HepG2 (cell line): Measurements from ENCODE around the gene BOD1. TPM values are rescaled to one million over a fixed set of nuclear protein-coding genes. Genes with fewer than 3 reads are reported as not detected.
A peak's percentile ranks its signal among the peaks of the same experiment; 100 is the strongest.

Source experiments
- ATF7-NPFF ChIP-seq: sonication (generic); formaldehyde crosslinking; IDR thresholded peaks from 2 replicates; pipeline ENCODE4 v1.8.1; 2023; ENCODE audit warnings: mild to moderate bottlenecking, low read depth, missing genetic modification reagents, moderate library complexity
- FOSL2 ChIP-seq: sonication (generic); formaldehyde crosslinking; IDR thresholded peaks from 2 replicates; pipeline ENCODE4 v1.4.0; 2020; ENCODE audit warnings: missing genetic modification reagents
- FOXK2 ChIP-seq: fragments of 450-650 bp; IDR thresholded peaks from 2 replicates; pipeline ENCODE4 v1.6.1; 2016
- HCFC1 ChIP-seq: fragments of 150-350 bp; IDR thresholded peaks from 2 replicates; pipeline ENCODE4 v1.6.1; 2014; ENCODE audit warnings: low read depth, low read length
- HNF4A ChIP-seq: sonication (generic); formaldehyde crosslinking; IDR thresholded peaks from 2 replicates; pipeline ENCODE4 v1.4.0; 2020; ENCODE audit warnings: missing genetic modification reagents
- HNRNPH1 ChIP-seq: fragments of 200-400 bp; formaldehyde crosslinking; optimal IDR thresholded peaks from 2 replicates; pipeline ENCODE3; 2017; ENCODE audit warnings: mild to moderate bottlenecking, low read depth, low read length
- MEIS1 ChIP-seq: sonication (generic); formaldehyde crosslinking; IDR thresholded peaks from 2 replicates; pipeline ENCODE4 v1.9.0; 2021; ENCODE audit warnings: mild to moderate bottlenecking, missing genetic modification reagents, moderate library complexity, borderline replicate concordance
- MTF1 ChIP-seq: sonication (generic); formaldehyde crosslinking; IDR thresholded peaks from 2 replicates; pipeline ENCODE4 v1.5.0; 2020; ENCODE audit warnings: missing genetic modification reagents
- NR2F2 ChIP-seq: IDR thresholded peaks from 2 replicates; pipeline ENCODE4 v1.6.1; 2012; ENCODE audit warnings: low read depth, inconsistent platforms, borderline replicate concordance
- RXRB ChIP-seq: IDR thresholded peaks from 2 replicates; pipeline ENCODE4 v1.6.1; 2016; ENCODE audit warnings: borderline replicate concordance, missing genetic modification reagents, missing compliant biosample characterization
- SRSF1 ChIP-seq: fragments of 200-400 bp; formaldehyde crosslinking; optimal IDR thresholded peaks from 2 replicates; pipeline ENCODE3; 2017; ENCODE audit warnings: mild to moderate bottlenecking, low read depth, low read length, moderate library complexity
- TCF12 ChIP-seq, 2 experiments: fragments of 450-650 bp in 1 of 2; sonication (generic) in 1 of 2; formaldehyde crosslinking in 1 of 2; IDR thresholded peaks; 2 replicates each; pipeline versions ENCODE4 v1.6.1 to v1.8.0; 2017 to 2022; ENCODE audit warnings: antibody characterized with exemption in 1 of 2, mild to moderate bottlenecking in 1 of 2, missing genetic modification reagents in 1 of 2, moderate library complexity in 1 of 2
- U2AF2 ChIP-seq: fragments of 200-400 bp; formaldehyde crosslinking; IDR thresholded peaks from 2 replicates; pipeline ENCODE4 v1.6.1; 2017; ENCODE audit warnings: low read depth, mild to moderate bottlenecking, low read length
- ZFX ChIP-seq: sonication (generic); formaldehyde crosslinking; IDR thresholded peaks from 2 replicates; pipeline ENCODE4 v1.4.0; 2020; ENCODE audit warnings: mild to moderate bottlenecking, low read depth, missing genetic modification reagents, moderate library complexity
- ZFY ChIP-seq: sonication (generic); formaldehyde crosslinking; IDR thresholded peaks from 2 replicates; pipeline ENCODE4 v1.4.0; 2020; ENCODE audit warnings: missing genetic modification reagents
- ZMYM4 ChIP-seq: sonication (generic); formaldehyde crosslinking; IDR thresholded peaks from 2 replicates; pipeline ENCODE4 v1.8.1; 2023; ENCODE audit warnings: mild to moderate bottlenecking, missing genetic modification reagents
- ZNF282 ChIP-seq: fragments of 450-650 bp; IDR thresholded peaks from 2 replicates; pipeline ENCODE4 v1.6.1; 2018; ENCODE audit not compliant: partially characterized antibody
- ZNF724P ChIP-seq: sonication (generic); formaldehyde crosslinking; IDR thresholded peaks from 2 replicates; pipeline ENCODE4 v1.8.0; 2022; ENCODE audit warnings: missing genetic modification reagents, borderline replicate concordance
- ZSCAN30 ChIP-seq: sonication (generic); formaldehyde crosslinking; IDR thresholded peaks from 2 replicates; pipeline ENCODE4 v1.5.0; 2020; ENCODE audit warnings: mild to moderate bottlenecking, missing genetic modification reagents
- polyA plus RNA-seq, 8 experiments: library from polyadenylated mRNA; depleted of rRNA in 3 of 8; stranded (reverse) in 7 of 8; unstranded in 1 of 8; fragments of >200 nt; fragmentation: Illumina TruSeq in 4 of 8; extraction: Trizol in 4 of 8; gene quantifications; 2 replicates each; pipeline versions ENCODE4 v1.2.1 to v1.2.3, GENCODE V29; 2011 to 2016; ENCODE audit warnings: low read depth in 4 of 8, missing spikeins in 1 of 8, mixed read lengths in 1 of 8; ENCODE audit not compliant: insufficient read depth in 1 of 8
- total RNA-seq, 5 experiments: library from RNA; depleted of rRNA; stranded (reverse); fragments of >200 nt; fragmentation: Illumina TruSeq; extraction: Trizol; gene quantifications; 2 replicates each; pipeline ENCODE4 v1.2.3, GENCODE V29; 2016; ENCODE audit warnings: low read depth in 1 of 5
- TF ChIP-seq, protein P1 (sequence below): sonication (generic); formaldehyde crosslinking; IDR thresholded peaks from 2 replicates; pipeline ENCODE4 v1.4.0; 2020; ENCODE audit warnings: mild to moderate bottlenecking, missing genetic modification reagents
- TF ChIP-seq, protein P2 (sequence below): IDR thresholded peaks from 2 replicates; pipeline ENCODE4 v1.6.1; 2016; ENCODE audit warnings: low read depth
- TF ChIP-seq, protein P3 (sequence below): sonication (generic); formaldehyde crosslinking; IDR thresholded peaks from 2 replicates; pipeline ENCODE4 v1.4.0; 2020; ENCODE audit warnings: low read depth, missing genetic modification reagents
- TF ChIP-seq, protein P4 (sequence below): sonication (generic); formaldehyde crosslinking; IDR thresholded peaks from 2 replicates; pipeline ENCODE4 v1.5.0; 2020; ENCODE audit warnings: missing genetic modification reagents

The BOD1 gene
- total and polyA plus RNA-seq, 2 of the 13 experiments (the other 11 are each of a cell fraction or from before 2014, with no cell fraction given): 81.5 to 103 TPM

DNA sequence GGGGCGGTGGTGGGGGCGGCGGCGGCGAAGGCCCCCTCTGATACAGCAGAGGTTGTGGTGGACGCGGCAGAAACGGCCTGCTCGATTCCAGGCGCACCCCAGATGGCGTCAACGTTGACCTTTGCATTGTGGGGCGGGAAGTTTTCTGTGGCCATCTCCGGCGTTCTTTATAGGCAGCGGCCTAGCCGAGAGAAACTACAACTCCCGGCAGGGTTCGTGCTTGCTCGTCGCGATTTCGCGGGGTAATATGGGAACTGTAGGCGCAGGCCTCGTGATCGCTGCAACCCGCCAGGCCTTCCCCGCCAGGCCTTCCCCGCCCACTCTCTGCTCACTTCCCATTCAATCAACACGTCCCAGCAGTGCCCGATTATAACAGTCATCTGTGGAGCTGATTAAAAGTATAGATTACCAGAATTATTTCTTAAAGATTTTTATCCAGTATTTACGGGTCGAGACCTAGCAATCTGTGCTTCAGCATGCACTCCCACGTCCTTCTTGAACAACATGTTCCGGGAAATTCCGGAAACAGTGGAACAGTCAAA is at the start of gene BOD1 (continued):
- TF ChIP-seq HNF4A (CRISPR knock-in tag) (0 out of 2 replicates have a peak, but pooled peaks have one; percentile 17), ZNF282 (no peak), MEIS1 (CRISPR knock-in tag) (peak; percentile 41; the same call in 1 of the 2 replicates), ATF7-NPFF (CRISPR knock-in tag) (no peak), RXRB (peak; percentile 34; the same call in 1 of the 2 replicates), FOSL2 (peak; percentile 36; the same call in 1 of the 2 replicates), ZSCAN30 (no peak), ZFY (CRISPR knock-in tag) (peak; percentile 99), NR2F2 (peak; percentile 51; the same call in 1 of the 2 replicates), U2AF2 (0 out of 2 replicates have a peak, but pooled peaks have one; percentile 42), FOXK2 (0 out of 2 replicates have a peak, but pooled peaks have one; percentile 26), ZFX (CRISPR knock-in tag) (peak; percentile 99), ZNF724P (no peak), TCF12 (IDR thresholded peaks at IDR 0.05) (no peak), TCF12 (CRISPR knock-in tag; IDR thresholded peaks at IDR 0.05) (no peak), SRSF1 (no peak), HCFC1 (peak; percentile 100), MTF1 (CRISPR knock-in tag) (no peak), HNRNPH1 (no peak), ZMYM4 (no peak; the same call in 1 of the 2 replicates)
- TF ChIP-seq, protein P1, sequence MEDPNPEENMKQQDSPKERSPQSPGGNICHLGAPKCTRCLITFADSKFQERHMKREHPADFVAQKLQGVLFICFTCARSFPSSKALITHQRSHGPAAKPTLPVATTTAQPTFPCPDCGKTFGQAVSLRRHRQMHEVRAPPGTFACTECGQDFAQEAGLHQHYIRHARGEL (CRISPR knock-in tag): no peak
- TF ChIP-seq, protein P2, sequence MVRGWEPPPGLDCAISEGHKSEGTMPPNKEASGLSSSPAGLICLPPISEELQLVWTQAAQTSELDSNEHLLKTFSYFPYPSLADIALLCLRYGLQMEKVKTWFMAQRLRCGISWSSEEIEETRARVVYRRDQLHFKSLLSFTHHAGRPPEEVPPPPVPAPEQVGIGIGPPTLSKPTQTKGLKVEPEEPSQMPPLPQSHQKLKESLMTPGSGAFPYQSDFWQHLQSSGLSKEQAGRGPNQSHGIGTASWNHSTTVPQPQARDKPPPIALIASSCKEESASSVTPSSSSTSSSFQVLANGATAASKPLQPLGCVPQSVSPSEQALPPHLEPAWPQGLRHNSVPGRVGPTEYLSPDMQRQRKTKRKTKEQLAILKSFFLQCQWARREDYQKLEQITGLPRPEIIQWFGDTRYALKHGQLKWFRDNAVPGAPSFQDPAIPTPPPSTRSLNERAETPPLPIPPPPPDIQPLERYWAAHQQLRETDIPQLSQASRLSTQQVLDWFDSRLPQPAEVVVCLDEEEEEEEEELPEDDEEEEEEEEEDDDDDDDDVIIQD (CRISPR knock-in tag): peak; percentile 46; the same call in 1 of the 2 replicates
- TF ChIP-seq, protein P3, sequence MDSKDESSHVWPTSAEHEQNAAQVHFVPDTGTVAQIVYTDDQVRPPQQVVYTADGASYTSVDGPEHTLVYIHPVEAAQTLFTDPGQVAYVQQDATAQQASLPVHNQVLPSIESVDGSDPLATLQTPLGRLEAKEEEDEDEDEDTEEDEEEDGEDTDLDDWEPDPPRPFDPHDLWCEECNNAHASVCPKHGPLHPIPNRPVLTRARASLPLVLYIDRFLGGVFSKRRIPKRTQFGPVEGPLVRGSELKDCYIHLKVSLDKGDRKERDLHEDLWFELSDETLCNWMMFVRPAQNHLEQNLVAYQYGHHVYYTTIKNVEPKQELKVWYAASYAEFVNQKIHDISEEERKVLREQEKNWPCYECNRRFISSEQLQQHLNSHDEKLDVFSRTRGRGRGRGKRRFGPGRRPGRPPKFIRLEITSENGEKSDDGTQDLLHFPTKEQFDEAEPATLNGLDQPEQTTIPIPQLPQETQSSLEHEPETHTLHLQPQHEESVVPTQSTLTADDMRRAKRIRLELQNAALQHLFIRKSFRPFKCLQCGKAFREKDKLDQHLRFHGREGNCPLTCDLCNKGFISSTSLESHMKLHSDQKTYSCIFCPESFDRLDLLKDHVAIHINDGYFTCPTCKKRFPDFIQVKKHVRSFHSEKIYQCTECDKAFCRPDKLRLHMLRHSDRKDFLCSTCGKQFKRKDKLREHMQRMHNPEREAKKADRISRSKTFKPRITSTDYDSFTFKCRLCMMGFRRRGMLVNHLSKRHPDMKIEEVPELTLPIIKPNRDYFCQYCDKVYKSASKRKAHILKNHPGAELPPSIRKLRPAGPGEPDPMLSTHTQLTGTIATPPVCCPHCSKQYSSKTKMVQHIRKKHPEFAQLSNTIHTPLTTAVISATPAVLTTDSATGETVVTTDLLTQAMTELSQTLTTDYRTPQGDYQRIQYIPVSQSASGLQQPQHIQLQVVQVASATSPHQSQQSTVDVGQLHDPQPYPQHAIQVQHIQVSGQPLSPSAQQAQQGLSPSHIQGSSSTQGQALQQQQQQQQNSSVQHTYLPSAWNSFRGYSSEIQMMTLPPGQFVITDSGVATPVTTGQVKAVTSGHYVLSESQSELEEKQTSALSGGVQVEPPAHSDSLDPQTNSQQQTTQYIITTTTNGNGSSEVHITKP: no peak
- TF ChIP-seq, protein P4, sequence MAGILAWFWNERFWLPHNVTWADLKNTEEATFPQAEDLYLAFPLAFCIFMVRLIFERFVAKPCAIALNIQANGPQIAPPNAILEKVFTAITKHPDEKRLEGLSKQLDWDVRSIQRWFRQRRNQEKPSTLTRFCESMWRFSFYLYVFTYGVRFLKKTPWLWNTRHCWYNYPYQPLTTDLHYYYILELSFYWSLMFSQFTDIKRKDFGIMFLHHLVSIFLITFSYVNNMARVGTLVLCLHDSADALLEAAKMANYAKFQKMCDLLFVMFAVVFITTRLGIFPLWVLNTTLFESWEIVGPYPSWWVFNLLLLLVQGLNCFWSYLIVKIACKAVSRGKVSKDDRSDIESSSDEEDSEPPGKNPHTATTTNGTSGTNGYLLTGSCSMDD: no peak
